ENCODE results near the gene C3orf52.

DNA sequence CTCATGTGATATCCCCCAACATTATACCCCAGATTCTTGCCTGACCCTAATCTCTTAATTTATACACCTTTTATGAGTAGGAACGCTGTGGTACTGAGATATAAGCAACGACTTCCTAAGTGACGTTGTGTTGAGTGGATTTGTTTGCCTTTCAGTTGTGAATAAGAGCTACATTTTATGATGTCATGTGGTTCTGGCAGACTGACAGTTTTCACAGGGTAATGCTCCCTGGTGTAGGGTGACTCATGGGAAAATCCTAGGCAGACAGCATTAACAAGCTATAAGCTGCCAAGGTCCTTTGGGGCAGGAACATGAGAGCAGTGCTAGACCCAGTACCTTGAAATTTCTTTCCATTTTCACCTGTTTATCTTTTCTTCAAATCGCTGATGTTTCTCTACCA is 11.2 kb downstream of the C3orf52 start:
- TF ChIP-seq CTCF (IDR thresholded peaks at IDR 0.05): no peak
- TF ChIP-seq POLR2A (IDR thresholded peaks at IDR 0.05): no peak

Data from thyroid gland (tissue), 4 donors.